ENCODE data around the gene FAM76A. TPM values are rescaled to one million over a fixed set of nuclear protein-coding genes. Genes with fewer than 3 reads are reported as not detected.

Gene FAM76A
- total and polyA plus RNA-seq, 3 donors from 2014 or later: 22.6 to 26.6 (median 23.0) TPM

- Histone ChIP-seq H3K27ac (peak overlapping the region in 1 of 2 donors; percentile 63), H3K4me3 (no peak overlapping the region), H3K36me3 (ENCODE audit: low read depth, missing control alignments) (no peaks in the 10 kb centered on the region), H3K9me3 (no peaks in the 10 kb centered on the region), H3K4me1 (no peaks in the 10 kb centered on the region), H3K27me3 (no peaks in the 10 kb centered on the region)
- WGBS, 2 donors: 46 to 51% methylated on average over 4 of the region's 4 CpGs
- DNase-seq: no peak
- TF ChIP-seq POLR2A (IDR thresholded peaks at IDR 0.05): no peak
- no peak for TF ChIP-seq CTCF (IDR thresholded peaks at IDR 0.05)
- intact Hi-C loops (cut with DNase I; ENCODE audit: low total_unique reads): no loop called here
Measured at GRCh38 chr1:27755865-27756264, 30.1 kb downstream of the FAM76A start.

- intact Hi-C loops (cut with DNase I; ENCODE audit: low total_unique reads): no loop called here
- WGBS, 2 donors: 85 to 95% methylated on average over 2 of the region's 2 CpGs
- DNase-seq: no peak
- Histone ChIP-seq H3K4me1 (no peaks in the 10 kb centered on the region), H3K4me3 (no peak overlapping the region), H3K9me3 (no peaks in the 10 kb centered on the region), H3K27ac (no peak overlapping the region), H3K36me3 (ENCODE audit: low read depth, missing control alignments) (no peaks in the 10 kb centered on the region), H3K27me3 (no peaks in the 10 kb centered on the region)
- TF ChIP-seq CTCF (IDR thresholded peaks at IDR 0.05) (no peak), POLR2A (IDR thresholded peaks at IDR 0.05) (no peak)
Measured at GRCh38 chr1:27759236-27759635, 33.5 kb downstream of the FAM76A start.

- no peak for TF ChIP-seq CTCF (IDR thresholded peaks at IDR 0.05)
- no peak for TF ChIP-seq POLR2A (IDR thresholded peaks at IDR 0.05)
- Histone ChIP-seq H3K36me3 (ENCODE audit: low read depth, missing control alignments) (no peaks in the 10 kb centered on the region), H3K27me3 (no peaks in the 10 kb centered on the region), H3K4me1 (no peaks in the 10 kb centered on the region), H3K27ac (no peak overlapping the region), H3K9me3 (no peaks in the 10 kb centered on the region), H3K4me3 (no peak overlapping the region)
- intact Hi-C loops (cut with DNase I; ENCODE audit: low total_unique reads): no loop called here
- WGBS, 2 donors: 77 to 79% methylated on average over 3 of the region's 3 CpGs
- DNase-seq: no peak
Measured at GRCh38 chr1:27760426-27760825, 34.7 kb downstream of the FAM76A start.

- DNase-seq: no peak
- Histone ChIP-seq H3K4me1 (no peaks in the 10 kb centered on the region), H3K27ac (no peak overlapping the region), H3K27me3 (no peaks in the 10 kb centered on the region), H3K9me3 (no peaks in the 10 kb centered on the region), H3K36me3 (ENCODE audit: low read depth, missing control alignments) (no peaks in the 10 kb centered on the region), H3K4me3 (no peak overlapping the region)
- TF ChIP-seq CTCF (IDR thresholded peaks at IDR 0.05): no peak
- TF ChIP-seq POLR2A (IDR thresholded peaks at IDR 0.05): no peak
- intact Hi-C loops (cut with DNase I; ENCODE audit: low total_unique reads): no loop called here
- 81 to 85% methylated on average over 1 of the region's 1 CpG for WGBS, 2 donors
Measured at GRCh38 chr1:27762033-27762432, 36.3 kb downstream of the FAM76A start.

- 89 to 90% methylated on average over 4 of the region's 4 CpGs for WGBS, 2 donors
- intact Hi-C loops (cut with DNase I; ENCODE audit: low total_unique reads): no loop called here
- Histone ChIP-seq H3K4me1 (no peaks in the 10 kb centered on the region), H3K27ac (no peak overlapping the region), H3K4me3 (no peak overlapping the region), H3K9me3 (no peaks in the 10 kb centered on the region), H3K36me3 (ENCODE audit: low read depth, missing control alignments) (no peaks in the 10 kb centered on the region), H3K27me3 (no peaks in the 10 kb centered on the region)
- DNase-seq: no peak
- TF ChIP-seq CTCF (IDR thresholded peaks at IDR 0.05) (no peak), POLR2A (IDR thresholded peaks at IDR 0.05) (no peak)
Measured at GRCh38 chr1:27763358-27763757, 37.6 kb downstream of the FAM76A start.

Data from testis (tissue), 3 donors.